HG03108 (cell line): ENCODE data around the gene CDC26.
"Not testable (repeated sequence)": the region's sequence is repeated elsewhere in the genome, so short reads cannot be mapped to it uniquely, and the experiment has no call there.

ENCODE experiments used
- ATAC-seq: cut with Tn5 transposase; IDR thresholded peaks from one replicate; pipeline ENCODE4 v1.9.1; 2021; ENCODE audit warnings: moderate library complexity; ENCODE audit not compliant: unreplicated experiment

The CDC26 gene

DNA sequence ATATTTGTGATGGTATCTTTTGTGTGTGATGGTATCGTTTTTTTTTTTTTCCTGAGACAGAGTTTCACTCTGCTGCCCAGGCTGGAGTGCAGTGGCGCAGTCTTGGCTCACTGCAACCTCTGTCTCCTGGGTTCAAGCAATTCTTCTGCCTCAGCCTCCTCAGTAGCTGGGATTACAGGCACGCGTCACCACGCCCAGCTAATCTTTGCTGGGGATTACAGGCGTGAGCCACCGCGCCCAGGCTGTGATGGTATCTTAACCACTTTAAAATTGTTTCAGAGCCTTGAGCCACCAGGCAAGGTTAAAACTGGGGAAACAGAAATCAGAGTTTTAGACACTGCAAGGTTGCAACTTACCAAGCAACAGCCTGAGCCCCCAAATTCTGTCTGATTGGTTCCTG is 20.9 kb upstream of the CDC26 start:
- not testable (repeated sequence) for ATAC-seq

- no peak for ATAC-seq
Observed at GRCh38 chr9:113293285-113293878, 18.0 kb upstream of the CDC26 start.

DNA sequence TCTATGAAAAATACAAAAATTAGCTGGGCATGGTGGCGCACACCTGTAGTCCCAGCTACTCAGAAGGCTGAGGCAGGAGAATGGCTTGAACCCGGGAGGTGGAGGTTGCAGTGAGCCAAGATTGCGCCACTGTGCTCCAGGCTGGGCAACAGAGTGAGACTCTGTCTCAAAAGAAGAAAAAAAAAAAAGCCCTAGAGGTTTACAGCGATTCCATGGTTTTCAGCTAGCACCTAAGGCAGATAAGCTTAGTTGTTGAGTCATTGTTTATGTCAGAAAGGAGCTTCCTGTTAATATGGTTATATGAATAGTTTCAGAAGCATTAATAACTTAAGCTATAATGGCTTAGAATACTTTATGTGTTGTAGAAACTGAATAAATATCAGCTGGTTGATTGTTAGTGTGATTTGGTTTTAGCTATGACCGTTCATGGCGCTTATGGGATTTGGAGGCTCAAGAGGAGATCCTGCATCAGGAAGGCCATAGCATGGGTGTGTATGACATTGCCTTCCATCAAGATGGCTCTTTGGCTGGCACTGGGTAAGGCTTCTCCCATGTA is 14.8 kb upstream of the CDC26 start:
- ATAC-seq: no peak

- no peak for ATAC-seq
Observed at GRCh38 chr9:113289091-113289490, 13.7 kb upstream of the CDC26 start.

- no peak for ATAC-seq
Observed at GRCh38 chr9:113281356-113281755, 6.0 kb upstream of the CDC26 start.

DNA sequence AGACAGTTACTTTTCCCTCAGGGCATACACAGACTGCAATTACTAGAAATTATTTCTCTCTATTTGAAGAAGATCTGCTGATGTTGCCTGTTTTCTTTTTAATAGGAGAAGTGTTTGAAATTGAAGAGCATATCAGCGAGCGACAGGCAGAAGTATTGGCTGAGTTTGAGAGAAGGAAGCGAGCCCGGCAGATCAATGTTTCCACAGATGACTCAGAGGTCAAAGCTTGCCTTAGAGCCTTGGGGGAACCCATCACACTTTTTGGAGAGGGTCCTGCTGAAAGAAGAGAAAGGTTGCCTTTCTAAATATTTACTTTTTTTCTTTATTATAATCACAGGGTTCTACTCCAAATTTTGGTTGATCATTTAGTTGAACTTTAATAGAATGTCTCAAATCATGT is 3.5 kb upstream of the CDC26 start:
- ATAC-seq: no peak

DNA sequence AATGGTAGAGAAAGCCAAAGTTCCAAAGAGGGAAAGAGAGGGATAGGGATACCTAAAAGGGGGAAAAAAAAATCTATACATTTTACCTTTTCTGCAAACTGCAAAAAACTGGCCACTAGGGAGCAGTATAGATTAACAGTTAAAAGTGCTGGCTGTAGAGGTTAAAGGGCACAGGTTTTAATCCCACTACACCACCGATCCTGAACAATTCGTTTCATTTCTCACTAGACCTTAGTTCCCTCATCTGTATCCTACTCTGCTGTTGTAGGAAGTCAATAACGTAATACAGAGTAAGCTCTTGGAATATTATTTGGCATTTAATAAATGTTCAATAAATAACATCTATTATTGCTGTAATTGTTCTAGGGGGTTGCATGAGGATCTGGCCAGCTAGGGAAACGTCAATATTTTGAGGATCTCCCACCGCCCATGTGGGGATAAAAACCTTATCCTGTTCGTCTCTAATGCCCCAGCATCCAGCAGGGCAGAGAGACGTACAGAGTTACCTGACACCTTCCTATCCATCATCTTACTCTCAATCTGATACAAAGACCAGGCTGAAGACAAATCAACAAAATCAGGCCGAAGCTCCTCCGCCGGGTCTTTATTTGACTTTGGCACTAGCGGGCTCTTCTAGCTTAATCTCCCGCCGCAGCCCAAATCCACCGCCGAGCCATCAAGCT is 757 bp downstream of the CDC26 start:
- ATAC-seq: no peak

GRCh38 chr9:113269871-113270270 is 5.5 kb downstream of the CDC26 start:
- ATAC-seq: no peak

- ATAC-seq: no peak
Observed at GRCh38 chr9:113269355-113269754, 6.0 kb downstream of the CDC26 start.

DNA sequence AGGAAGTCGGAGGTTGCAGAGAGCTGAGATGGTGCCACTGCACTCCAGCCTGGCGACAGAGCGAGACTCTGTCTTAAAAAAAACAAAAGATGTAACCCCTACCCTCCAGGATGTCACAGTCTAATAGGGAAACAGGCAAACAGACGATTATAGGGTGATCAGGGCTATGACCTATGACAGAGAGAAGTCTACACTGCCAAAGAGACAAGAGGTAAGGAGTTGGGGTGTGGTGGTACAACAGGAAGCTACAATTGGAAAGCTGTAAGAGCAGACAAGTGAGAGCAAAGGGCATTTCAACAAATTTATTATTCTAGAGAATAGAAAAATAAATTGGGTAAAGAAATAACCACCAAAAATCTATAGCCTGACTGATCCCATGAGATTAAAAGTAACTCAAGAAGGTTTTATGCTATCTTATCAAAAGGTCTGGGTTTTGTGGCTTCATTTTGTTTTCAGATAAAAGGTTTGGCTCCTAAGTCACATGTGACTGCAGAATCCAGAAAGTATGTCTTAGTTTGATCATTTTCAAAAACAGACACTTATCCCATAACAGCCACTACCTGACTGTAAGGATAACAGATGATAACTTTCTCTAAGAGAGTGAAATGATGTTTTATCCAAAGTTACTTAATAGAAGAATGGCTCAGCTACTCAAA is 7.3 kb downstream of the CDC26 start:
- no peak for ATAC-seq

- ATAC-seq: no peak
Observed at GRCh38 chr9:113266174-113266573, 9.2 kb downstream of the CDC26 start.

GRCh38 chr9:113261917-113262671 is 13.3 kb downstream of the CDC26 start:
- ATAC-seq: no peak

DNA sequence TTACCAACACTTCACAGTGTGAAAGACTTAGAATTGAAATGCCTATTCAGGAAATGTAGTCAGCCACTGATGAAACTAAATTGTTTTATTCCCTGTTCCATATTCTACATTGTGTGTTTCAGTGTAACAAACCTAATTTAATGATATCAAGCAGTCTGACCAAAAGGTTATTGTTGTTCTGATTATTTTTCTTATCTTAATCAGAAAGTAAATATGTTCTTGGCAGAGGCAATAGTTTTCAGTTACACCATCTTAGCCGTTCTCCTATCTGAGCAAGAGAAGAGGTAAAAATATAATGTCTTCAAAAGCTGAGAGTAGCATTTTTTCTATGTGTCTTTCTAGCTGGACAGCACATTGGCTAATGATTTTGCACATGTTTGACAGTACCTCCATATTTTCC is 17.1 kb downstream of the CDC26 start:
- no peak for ATAC-seq

DNA sequence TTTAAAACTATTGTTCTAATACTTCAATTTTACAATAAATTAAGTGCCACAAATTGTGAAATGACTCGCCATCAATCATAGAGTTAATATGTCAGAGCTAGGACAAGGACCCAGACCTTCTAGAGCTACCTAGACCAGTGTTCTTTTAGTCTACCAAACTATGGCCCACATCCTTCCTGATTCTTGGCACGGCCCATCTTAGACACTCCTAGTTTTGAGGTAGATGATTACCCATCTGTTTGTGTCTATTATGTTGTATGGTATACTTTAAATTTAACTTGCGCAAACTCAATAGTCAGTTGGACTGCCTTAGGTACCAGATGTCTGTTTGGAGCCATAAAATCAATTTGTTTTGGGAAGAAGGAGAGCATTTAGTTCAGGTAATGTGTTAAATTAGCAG is 17.5 kb downstream of the CDC26 start:
- no peak for ATAC-seq

GRCh38 chr9:113255438-113255837 is 19.9 kb downstream of the CDC26 start:
- no peak for ATAC-seq

GRCh38 chr9:113254991-113255390 is 20.4 kb downstream of the CDC26 start:
- no peak for ATAC-seq

- ATAC-seq: no peak
Observed at GRCh38 chr9:113250807-113251206, 24.6 kb downstream of the CDC26 start.

DNA sequence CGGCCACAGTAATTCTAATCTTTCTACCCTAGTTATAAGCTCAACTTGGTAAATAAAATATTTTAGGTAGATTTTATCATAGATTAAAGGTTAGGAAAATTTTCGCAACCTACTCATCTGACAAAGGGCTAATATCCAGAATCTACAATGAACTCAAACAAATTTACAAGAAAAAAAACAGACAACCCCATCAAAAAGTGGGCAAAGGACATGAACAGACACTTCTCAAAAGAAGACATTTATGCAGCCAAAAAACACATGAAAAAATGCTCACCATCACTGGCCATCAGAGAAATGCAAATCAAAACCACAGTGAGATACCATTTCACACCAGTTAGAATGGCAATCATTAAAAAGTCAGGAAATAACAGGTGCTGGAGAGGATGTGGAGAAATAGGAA is 25.7 kb downstream of the CDC26 start:
- not testable (repeated sequence) for ATAC-seq

DNA sequence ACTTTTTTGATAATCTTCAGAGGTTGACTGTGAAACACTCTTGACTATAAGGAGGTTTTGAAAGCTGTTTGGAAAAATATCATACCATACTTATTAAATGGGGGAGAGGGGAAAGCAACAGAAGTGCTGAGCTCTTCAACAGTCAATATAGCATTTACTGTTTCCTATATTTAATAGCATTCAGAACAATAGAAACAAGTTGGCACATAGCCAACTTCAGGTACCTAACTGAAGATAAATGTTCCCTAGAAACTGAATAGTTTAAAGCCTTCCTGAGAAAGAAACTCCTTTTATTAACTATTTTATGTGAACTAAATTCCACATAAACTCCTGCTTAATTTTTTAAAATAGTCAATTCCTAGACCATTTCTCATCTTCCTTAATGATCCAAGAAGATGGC is 27.7 kb downstream of the CDC26 start:
- ATAC-seq: no peak

GRCh38 chr9:113246928-113247327 is 28.4 kb downstream of the CDC26 start:
- no peak for ATAC-seq

DNA sequence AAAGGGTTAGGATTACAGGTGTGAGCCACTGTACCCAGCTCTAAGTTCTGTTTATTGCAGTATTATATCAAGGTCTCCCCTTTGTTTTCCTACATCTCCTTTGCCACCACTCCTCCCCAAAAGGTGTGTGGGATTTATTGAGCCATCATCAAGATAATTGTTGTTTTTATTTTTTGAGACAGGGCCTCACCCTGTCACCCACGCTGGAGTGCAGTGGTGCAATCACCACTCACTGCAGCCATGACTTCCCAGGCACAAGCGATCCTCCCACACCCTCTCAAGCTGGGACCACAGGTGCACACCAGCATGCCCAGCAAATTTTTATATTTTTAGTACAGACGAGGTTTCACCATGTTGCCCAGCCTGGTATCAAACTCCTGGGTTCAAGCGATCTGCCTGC is 29.5 kb downstream of the CDC26 start:
- ATAC-seq: no peak
